Fibroblast of lung (primary cell): ENCODE measurements around the gene ZNF414. TPM values are rescaled to one million over a fixed set of nuclear protein-coding genes. Genes with fewer than 3 reads are reported as not detected.
"Not testable (repeated sequence)": the region's sequence is repeated elsewhere in the genome, so short reads cannot be mapped to it uniquely, and the experiment has no call there.

ENCODE experiments used
- DNase-seq, 2 donors: peaks; one replicate each; pipeline versions ENCODE4 v3.0.0 to v3.0.0-alpha.2; 2010; ENCODE audit warnings: low read depth in 2 of 2
- H2AFZ ChIP-seq: 2 replicates; pipeline ENCODE4 v1.5.1; 2012; ENCODE audit warnings: low read length, control low read depth, inconsistent platforms
- H3K27ac ChIP-seq: 2 replicates; pipeline ENCODE4 v1.5.1; 2011; ENCODE audit warnings: low read length, control low read depth; ENCODE audit not compliant: insufficient read depth
- H3K27me3 ChIP-seq: 2 replicates; pipeline ENCODE4 v1.5.1; 2011; ENCODE audit warnings: mild to moderate bottlenecking, low read length; ENCODE audit not compliant: control insufficient read depth, insufficient read depth
- H3K36me3 ChIP-seq: 2 replicates; pipeline ENCODE4 v1.5.1; 2011; ENCODE audit warnings: low read length; ENCODE audit not compliant: control insufficient read depth, insufficient read depth
- H3K4me1 ChIP-seq: 2 replicates; pipeline ENCODE4 v1.5.1; 2011; ENCODE audit warnings: low read length; ENCODE audit not compliant: control insufficient read depth, insufficient read depth; ENCODE audit errors: extremely low read depth
- H3K4me2 ChIP-seq: 2 replicates; pipeline ENCODE4 v1.5.1; 2011; ENCODE audit warnings: low read length, control low read depth; ENCODE audit not compliant: insufficient read depth; ENCODE audit errors: extremely low read depth
- H3K4me3 ChIP-seq, 4 experiments: fragments of 200-600 bp in 1 of 4; sonication (generic) in 1 of 4; replicated peaks in 1 of 4; 2 replicates each; pipeline ENCODE4 v1.5.1; 2011 to 2016; ENCODE audit warnings: low read length in 4 of 4, low read depth in 3 of 4, mild to moderate bottlenecking in 3 of 4, control low read depth in 2 of 4, inconsistent platforms in 1 of 4, mixed read lengths in 1 of 4; ENCODE audit not compliant: insufficient read depth in 1 of 4; ENCODE audit errors: control extremely low read depth in 1 of 4
- H3K79me2 ChIP-seq: 2 replicates; pipeline ENCODE4 v1.5.1; 2012; ENCODE audit warnings: mild to moderate bottlenecking, low read length, inconsistent platforms; ENCODE audit not compliant: control insufficient read depth, insufficient read depth
- H3K9ac ChIP-seq: 2 replicates; pipeline ENCODE4 v1.5.1; 2011; ENCODE audit warnings: mild to moderate bottlenecking, low read length, control low read depth; ENCODE audit not compliant: insufficient read depth
- H3K9me3 ChIP-seq: 2 replicates; pipeline ENCODE4 v1.5.1; 2012; ENCODE audit warnings: low read depth, low read length; ENCODE audit not compliant: control insufficient read depth, insufficient read depth
- H4K20me1 ChIP-seq: 2 replicates; pipeline ENCODE4 v1.5.1; 2011; ENCODE audit warnings: low read length; ENCODE audit not compliant: control insufficient read depth, insufficient read depth; ENCODE audit errors: extremely low read depth
- EZH2 ChIP-seq: IDR thresholded peaks from 2 replicates; pipeline ENCODE4 v1.5.1; 2012; ENCODE audit warnings: low read length, control low read depth, mild to moderate bottlenecking; ENCODE audit errors: missing control alignments
- polyA plus RNA-seq, 2 donors: library from polyadenylated mRNA; depleted of rRNA in 1 of 2; stranded (reverse) in 1 of 2; unstranded in 1 of 2; fragments of >200 nt; gene quantifications; 2 replicates each; pipeline ENCODE4 v1.2.1, GENCODE V29; 2011 to 2012; ENCODE audit warnings: missing spikeins in 1 of 2
- total RNA-seq: library from RNA; depleted of rRNA; stranded (reverse); fragments of >200 nt; gene quantifications from 2 replicates; pipeline ENCODE4 v1.2.1, GENCODE V29; 2014
- TF ChIP-seq, protein P1 (sequence below), 2 donors: IDR thresholded peaks in 1 of 2; conservative IDR thresholded peaks in 1 of 2; 1 replicate in 1 of 2; 2 replicates in 1 of 2; pipeline ENCODE4 v1.5.1; 2011 to 2012; ENCODE audit warnings: low read length in 2 of 2, control low read depth in 1 of 2, inconsistent platforms in 1 of 2, low read depth in 1 of 2, mild to moderate bottlenecking in 1 of 2

The ZNF414 gene
- total and polyA plus RNA-seq, 2 donors (not counting 1 experiment from before 2014, with no cell fraction given), result 3.4 to 4.0 TPM

DNA sequence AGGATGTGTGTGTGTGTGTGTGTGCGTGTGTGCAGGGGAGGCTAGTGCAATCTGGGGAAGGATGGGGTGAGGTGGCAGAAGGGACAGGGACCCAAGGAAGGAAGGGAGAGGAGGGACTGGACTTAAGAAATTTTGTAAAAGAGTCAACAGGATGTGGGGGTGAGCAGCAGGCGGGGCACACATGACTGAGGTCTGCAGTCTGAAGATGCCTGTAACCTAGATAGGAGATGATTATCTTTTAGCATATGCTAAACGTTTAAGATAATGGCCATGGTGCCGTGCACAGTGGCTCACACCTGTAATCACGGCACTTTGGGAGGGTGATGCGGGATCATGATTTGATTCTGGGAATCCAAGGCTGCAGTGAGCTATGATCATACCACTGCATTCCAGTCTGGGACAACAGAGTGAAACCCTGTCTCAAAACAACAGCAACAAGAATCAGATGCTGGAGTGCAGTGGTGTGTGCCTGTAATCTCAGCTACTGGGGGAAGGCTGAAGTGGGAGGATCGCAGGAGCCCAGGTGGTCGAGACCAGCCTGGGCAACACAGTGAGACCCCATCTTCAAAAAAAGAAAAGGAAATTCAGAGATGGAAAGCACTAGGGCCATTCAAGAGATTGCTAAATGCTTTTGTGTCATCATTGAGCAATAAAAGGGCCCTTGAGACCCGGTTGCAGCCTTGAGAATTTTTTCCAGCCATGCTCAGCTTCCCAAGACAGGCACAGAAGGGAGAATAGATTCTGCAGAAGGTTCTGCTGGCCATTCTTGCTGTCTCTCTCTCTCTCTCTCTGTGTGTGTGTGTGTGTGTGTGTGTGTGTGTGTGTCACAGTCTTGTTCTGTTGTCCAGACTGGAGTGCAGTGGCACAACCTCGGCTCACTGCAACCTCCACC lies 3.8 kb upstream of the ZNF414 start:
- Histone ChIP-seq H3K36me3 (no peaks in the 10 kb centered on the region), H3K27me3 (no peaks in the 10 kb centered on the region), H3K79me2 (no peaks in the 10 kb centered on the region), H3K4me1 (peaks cover 7% of the 10 kb centered on the region), H3K9ac (no peak overlapping the region), H3K9me3 (no peaks in the 10 kb centered on the region), H4K20me1 (no peaks in the 10 kb centered on the region), H3K4me3 (no peak overlapping the region), H3K4me2 (peak overlapping the region; percentile 15), H2AFZ (no peak overlapping the region), H3K27ac (peak overlapping the region; percentile 45)
- peak in 1 of 2 donors; percentile 37 for DNase-seq
- no peak for TF ChIP-seq EZH2

DNA sequence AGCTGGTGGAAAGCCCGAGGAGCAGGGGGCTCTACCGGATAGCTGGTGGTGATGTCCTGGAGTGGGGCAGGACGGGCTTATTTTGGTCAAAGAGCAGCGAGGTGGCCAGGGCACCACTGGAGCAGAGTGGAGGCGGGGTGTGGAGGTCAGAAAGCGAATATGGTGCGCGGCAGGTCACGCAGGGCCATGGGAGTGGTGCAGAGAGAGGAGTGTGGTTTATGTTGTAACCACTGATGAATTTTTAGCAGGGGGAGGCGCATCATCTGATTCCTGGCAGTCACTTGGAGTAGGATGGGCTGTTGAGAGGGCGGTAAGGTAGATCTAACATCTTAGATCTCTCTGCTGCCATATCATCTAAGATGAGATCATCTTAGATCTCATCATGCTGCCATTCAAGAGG lies 1.4 kb upstream of the ZNF414 start:
- no peaks in the 10 kb centered on the region for H4K20me1 ChIP-seq
- H3K9me3 ChIP-seq, result no peaks in the 10 kb centered on the region
- H3K27ac ChIP-seq, result no peak overlapping the region
- no peak overlapping the region for H3K9ac ChIP-seq
- no peaks in the 10 kb centered on the region for H3K27me3 ChIP-seq
- no peak overlapping the region for H3K4me3 ChIP-seq
- peaks cover 3% of the 10 kb centered on the region for H3K36me3 ChIP-seq
- DNase-seq, result no peak
- H3K4me1 ChIP-seq, result peaks cover 10% of the 10 kb centered on the region
- no peak for TF ChIP-seq EZH2
- TF ChIP-seq, protein P1, sequence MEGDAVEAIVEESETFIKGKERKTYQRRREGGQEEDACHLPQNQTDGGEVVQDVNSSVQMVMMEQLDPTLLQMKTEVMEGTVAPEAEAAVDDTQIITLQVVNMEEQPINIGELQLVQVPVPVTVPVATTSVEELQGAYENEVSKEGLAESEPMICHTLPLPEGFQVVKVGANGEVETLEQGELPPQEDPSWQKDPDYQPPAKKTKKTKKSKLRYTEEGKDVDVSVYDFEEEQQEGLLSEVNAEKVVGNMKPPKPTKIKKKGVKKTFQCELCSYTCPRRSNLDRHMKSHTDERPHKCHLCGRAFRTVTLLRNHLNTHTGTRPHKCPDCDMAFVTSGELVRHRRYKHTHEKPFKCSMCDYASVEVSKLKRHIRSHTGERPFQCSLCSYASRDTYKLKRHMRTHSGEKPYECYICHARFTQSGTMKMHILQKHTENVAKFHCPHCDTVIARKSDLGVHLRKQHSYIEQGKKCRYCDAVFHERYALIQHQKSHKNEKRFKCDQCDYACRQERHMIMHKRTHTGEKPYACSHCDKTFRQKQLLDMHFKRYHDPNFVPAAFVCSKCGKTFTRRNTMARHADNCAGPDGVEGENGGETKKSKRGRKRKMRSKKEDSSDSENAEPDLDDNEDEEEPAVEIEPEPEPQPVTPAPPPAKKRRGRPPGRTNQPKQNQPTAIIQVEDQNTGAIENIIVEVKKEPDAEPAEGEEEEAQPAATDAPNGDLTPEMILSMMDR (conservative IDR thresholded peaks at IDR 0.05 in 1 of 2, IDR thresholded peaks at IDR 0.05 in 1 of 2; ENCODE audit: low read depth in 1 of 2, low read length in 2 of 2), result no peak
- no peaks in the 10 kb centered on the region for H3K79me2 ChIP-seq
- H2AFZ ChIP-seq, result no peak overlapping the region
- H3K4me2 ChIP-seq, result no peak overlapping the region

DNA sequence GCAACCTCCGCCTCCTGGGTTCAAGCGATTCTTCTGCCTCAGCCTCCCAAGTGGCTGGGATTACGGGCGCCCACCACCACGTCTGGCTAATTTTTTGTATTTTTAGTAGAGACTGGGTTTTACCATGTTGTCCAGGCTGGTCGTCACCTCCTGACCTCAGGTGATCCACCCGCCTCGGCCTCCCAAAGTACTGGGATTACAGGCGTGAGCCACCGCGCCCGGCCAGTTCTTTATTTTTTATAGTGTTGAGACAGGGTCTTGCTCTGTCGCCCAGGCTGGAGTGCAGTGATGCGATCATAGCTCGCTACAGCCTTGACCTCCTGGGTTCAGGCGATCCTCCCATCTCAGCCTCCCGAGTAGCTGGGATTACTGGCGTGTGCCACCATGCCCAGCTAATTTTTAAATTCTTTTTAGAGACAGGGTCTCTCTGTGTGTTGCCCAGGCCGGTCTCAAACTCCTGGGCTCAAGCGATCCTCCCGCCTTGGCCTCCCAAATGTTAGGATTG lies 590 bp upstream of the ZNF414 start:
- not testable (repeated sequence) for H4K20me1 ChIP-seq, H2AFZ ChIP-seq, H3K79me2 ChIP-seq, H3K27me3 ChIP-seq, H3K9ac ChIP-seq, DNase-seq, H3K36me3 ChIP-seq, H3K9me3 ChIP-seq
- Histone ChIP-seq H3K4me2 (peak overlapping the region; percentile 92), H3K4me3 (peak overlapping the region in 3 of 4 experiments; percentile 47 to 76 (median 69)), H3K27ac (peak overlapping the region; percentile 96), H3K4me1 (peaks cover 10% of the 10 kb centered on the region)
